Measurements from ENCODE around the gene ATP11B. TPM values are rescaled to one million over a fixed set of nuclear protein-coding genes. Genes with fewer than 3 reads are reported as not detected.

The ATP11B gene
- total and polyA plus RNA-seq, 9 of the 15 experiments (the other 6 are each of a cell fraction or from before 2014, with no cell fraction given) = 11.9 to 68.7 (median 41.8) TPM

DNA sequence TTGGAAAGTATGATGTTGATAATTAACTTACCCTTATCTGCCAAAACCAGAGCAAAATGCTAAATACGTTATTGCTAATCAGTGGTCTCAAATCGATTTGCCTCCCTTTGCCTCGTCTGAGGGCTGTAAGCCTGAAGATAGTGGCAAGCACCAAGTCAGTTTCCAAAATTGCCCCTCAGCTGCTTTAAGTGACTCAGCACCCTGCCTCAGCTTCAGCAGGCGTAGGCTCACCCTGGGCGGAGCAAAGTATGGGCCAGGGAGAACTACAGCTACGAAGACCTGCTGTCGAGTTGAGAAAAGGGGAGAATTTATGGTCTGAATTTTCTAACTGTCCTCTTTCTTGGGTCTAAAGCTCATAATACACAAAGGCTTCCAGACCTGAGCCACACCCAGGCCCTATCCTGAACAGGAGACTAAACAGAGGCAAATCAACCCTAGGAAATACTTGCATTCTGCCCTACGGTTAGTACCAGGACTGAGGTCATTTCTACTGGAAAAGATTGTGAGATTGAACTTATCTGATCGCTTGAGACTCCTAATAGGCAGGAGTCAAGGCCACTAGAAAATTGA is 127.3 kb downstream of the ATP11B start (continued):
- TF ChIP-seq CLOCK (CRISPR knock-in tag; IDR thresholded peaks at IDR 0.05; ENCODE audit: borderline replicate concordance) (no peak), GTF2A2 (tag; IDR thresholded peaks at IDR 0.05) (no peak), ILK (tag; IDR thresholded peaks at IDR 0.05; ENCODE audit: borderline replicate concordance, low read depth) (no peak), KDM2B (CRISPR knock-in tag; IDR thresholded peaks at IDR 0.05) (0 out of 2 replicates have a peak, but pooled peaks have one; percentile 47), HLTF (IDR thresholded peaks at IDR 0.05) (0 out of 2 replicates have a peak, but pooled peaks have one; percentile 18), ILF3 (IDR thresholded peaks at IDR 0.05; ENCODE audit: borderline replicate concordance) (no peak), DPF2 (IDR thresholded peaks at IDR 0.05) (peak; percentile 97), ZSCAN29 (IDR thresholded peaks at IDR 0.05) (no peak), EZH2 (IDR thresholded peaks at IDR 0.05; ENCODE audit: borderline replicate concordance, low read depth, low read length) (no peak), KLF16 (IDR thresholded peaks at IDR 0.05) (peak; percentile 88), ZBTB49 (CRISPR knock-in tag; IDR thresholded peaks at IDR 0.05; ENCODE audit: borderline replicate concordance) (no peak), ZNF311 (CRISPR knock-in tag; IDR thresholded peaks at IDR 0.05) (peak; percentile 32; the same call in 1 of the 2 replicates), POLR3A (IDR thresholded peaks at IDR 0.05; ENCODE audit: borderline replicate concordance, extremely low read depth, insufficient read depth, insufficient read length) (no peak), ADNP (tag; IDR thresholded peaks at IDR 0.05) (no peak), SIN3A (IDR thresholded peaks at IDR 0.05; ENCODE audit: borderline replicate concordance in 2 of 2, control insufficient read depth in 1 of 2, low read depth in 2 of 2, low read length in 2 of 2) (no peak), ZNF12 (CRISPR knock-in tag; IDR thresholded peaks at IDR 0.05) (no peak), SETDB1 (IDR thresholded peaks at IDR 0.05; ENCODE audit: low read length) (no peak), SREBF2 (CRISPR knock-in tag; IDR thresholded peaks at IDR 0.05) (no peak), PHB2 (IDR thresholded peaks at IDR 0.05; ENCODE audit: low read depth) (peak; percentile 45; the same call in 1 of the 2 replicates)
- TF ChIP-seq, protein P1, sequence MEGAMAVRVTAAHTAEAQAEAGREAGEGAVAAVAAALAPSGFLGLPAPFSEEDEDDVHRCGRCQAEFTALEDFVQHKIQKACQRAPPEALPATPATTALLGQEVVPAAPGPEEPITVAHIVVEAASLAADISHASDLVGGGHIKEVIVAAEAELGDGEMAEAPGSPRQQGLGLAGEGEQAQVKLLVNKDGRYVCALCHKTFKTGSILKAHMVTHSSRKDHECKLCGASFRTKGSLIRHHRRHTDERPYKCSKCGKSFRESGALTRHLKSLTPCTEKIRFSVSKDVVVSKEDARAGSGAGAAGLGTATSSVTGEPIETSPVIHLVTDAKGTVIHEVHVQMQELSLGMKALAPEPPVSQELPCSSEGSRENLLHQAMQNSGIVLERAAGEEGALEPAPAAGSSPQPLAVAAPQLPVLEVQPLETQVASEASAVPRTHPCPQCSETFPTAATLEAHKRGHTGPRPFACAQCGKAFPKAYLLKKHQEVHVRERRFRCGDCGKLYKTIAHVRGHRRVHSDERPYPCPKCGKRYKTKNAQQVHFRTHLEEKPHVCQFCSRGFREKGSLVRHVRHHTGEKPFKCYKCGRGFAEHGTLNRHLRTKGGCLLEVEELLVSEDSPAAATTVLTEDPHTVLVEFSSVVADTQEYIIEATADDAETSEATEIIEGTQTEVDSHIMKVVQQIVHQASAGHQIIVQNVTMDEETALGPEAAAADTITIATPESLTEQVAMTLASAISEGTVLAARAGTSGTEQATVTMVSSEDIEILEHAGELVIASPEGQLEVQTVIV (CRISPR knock-in tag; IDR thresholded peaks at IDR 0.05; ENCODE audit: borderline replicate concordance) = no peak
- TF ChIP-seq, protein P2, sequence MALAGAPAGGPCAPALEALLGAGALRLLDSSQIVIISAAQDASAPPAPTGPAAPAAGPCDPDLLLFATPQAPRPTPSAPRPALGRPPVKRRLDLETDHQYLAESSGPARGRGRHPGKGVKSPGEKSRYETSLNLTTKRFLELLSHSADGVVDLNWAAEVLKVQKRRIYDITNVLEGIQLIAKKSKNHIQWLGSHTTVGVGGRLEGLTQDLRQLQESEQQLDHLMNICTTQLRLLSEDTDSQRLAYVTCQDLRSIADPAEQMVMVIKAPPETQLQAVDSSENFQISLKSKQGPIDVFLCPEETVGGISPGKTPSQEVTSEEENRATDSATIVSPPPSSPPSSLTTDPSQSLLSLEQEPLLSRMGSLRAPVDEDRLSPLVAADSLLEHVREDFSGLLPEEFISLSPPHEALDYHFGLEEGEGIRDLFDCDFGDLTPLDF (CRISPR knock-in tag; IDR thresholded peaks at IDR 0.05) = no peak
